Trophoblast cell (in vitro differentiated cells and primary cell): ENCODE measurements around the gene LMBR1.

Experiments
- DNase-seq, 2 donors: peaks; one replicate each; pipeline ENCODE4 v3.0.0-alpha.2; 2016
- H2AFZ ChIP-seq: 2 replicates; pipeline ENCODE4 v1.6.1; 2013; ENCODE audit warnings: low read length, moderate library complexity, mild to moderate bottlenecking; ENCODE audit not compliant: insufficient read depth, poor library complexity
- H2AK5ac ChIP-seq: 2 replicates; pipeline ENCODE4 v1.6.1; 2013; ENCODE audit warnings: mild to moderate bottlenecking, low read length
- H2BK120ac ChIP-seq: 2 replicates; pipeline ENCODE4 v1.6.1; 2013; ENCODE audit warnings: low read length, mild to moderate bottlenecking, moderate library complexity; ENCODE audit not compliant: insufficient read depth, poor library complexity
- H2BK12ac ChIP-seq: 2 replicates; pipeline ENCODE4 v1.6.1; 2013; ENCODE audit warnings: mild to moderate bottlenecking, low read length, moderate library complexity
- H2BK5ac ChIP-seq: 2 replicates; pipeline ENCODE4 v1.6.1; 2013; ENCODE audit warnings: low read length, low read depth, moderate library complexity, mild to moderate bottlenecking; ENCODE audit not compliant: poor library complexity
- H3K14ac ChIP-seq: 2 replicates; pipeline ENCODE4 v1.6.1; 2013; ENCODE audit warnings: mild to moderate bottlenecking, low read length
- H3K18ac ChIP-seq: 2 replicates; pipeline ENCODE4 v1.6.1; 2013; ENCODE audit warnings: mild to moderate bottlenecking, low read length
- H3K23ac ChIP-seq: 2 replicates; pipeline ENCODE4 v1.6.1; 2013; ENCODE audit warnings: low read length
- H3K27ac ChIP-seq: 2 replicates; pipeline ENCODE4 v1.5.1; 2013; ENCODE audit warnings: low read depth, mild to moderate bottlenecking, inconsistent platforms, low read length, moderate library complexity
- H3K27me3 ChIP-seq: 2 replicates; pipeline ENCODE4 v1.6.1; 2013; ENCODE audit warnings: inconsistent platforms, mild to moderate bottlenecking, low read length, moderate library complexity; ENCODE audit not compliant: insufficient read depth
- H3K36me3 ChIP-seq, 2 experiments: 1 replicate in 1 of 2; 2 replicates in 1 of 2; pipeline ENCODE4 v1.6.1; 2013; ENCODE audit warnings: low read length in 2 of 2, mild to moderate bottlenecking in 2 of 2, moderate library complexity in 1 of 2; ENCODE audit not compliant: insufficient read depth in 2 of 2, control insufficient read depth in 1 of 2
- H3K4ac ChIP-seq: 2 replicates; pipeline ENCODE4 v1.6.1; 2013; ENCODE audit warnings: low read depth, mild to moderate bottlenecking, low read length, moderate library complexity
- H3K4me1 ChIP-seq, 2 experiments: 1 replicate in 1 of 2; 2 replicates in 1 of 2; pipeline ENCODE4 v1.6.1; 2013; ENCODE audit warnings: low read length in 2 of 2, mild to moderate bottlenecking in 2 of 2, moderate library complexity in 1 of 2; ENCODE audit not compliant: insufficient read depth in 2 of 2, control insufficient read depth in 1 of 2
- H3K4me2 ChIP-seq: 2 replicates; pipeline ENCODE4 v1.6.1; 2013; ENCODE audit warnings: inconsistent platforms, mild to moderate bottlenecking, low read length, moderate library complexity
- H3K4me3 ChIP-seq: 2 replicates; pipeline ENCODE4 v1.5.1; 2013; ENCODE audit warnings: mild to moderate bottlenecking, low read depth, low read length, inconsistent platforms
- H3K79me1 ChIP-seq: one replicate; pipeline ENCODE4 v1.6.1; 2013; ENCODE audit warnings: low read length
- H3K79me2 ChIP-seq: 2 replicates; pipeline ENCODE4 v1.6.1; 2013; ENCODE audit warnings: low read length, mild to moderate bottlenecking; ENCODE audit not compliant: control insufficient read depth, insufficient read depth, poor library complexity
- H3K9ac ChIP-seq: 2 replicates; pipeline ENCODE4 v1.6.1; 2013; ENCODE audit warnings: mild to moderate bottlenecking, low read length
- H3K9me3 ChIP-seq: 2 replicates; pipeline ENCODE4 v1.6.1; 2013; ENCODE audit warnings: low read depth, mild to moderate bottlenecking, control low read depth, inconsistent platforms, low read length; ENCODE audit not compliant: insufficient read depth
- H4K12ac ChIP-seq: 2 replicates; pipeline ENCODE4 v1.6.1; 2013; ENCODE audit warnings: low read depth, mild to moderate bottlenecking, low read length, moderate library complexity
- H4K8ac ChIP-seq: 2 replicates; pipeline ENCODE4 v1.6.1; 2013; ENCODE audit warnings: low read depth, mild to moderate bottlenecking, low read length, moderate library complexity
- H4K91ac ChIP-seq: one replicate; pipeline ENCODE4 v1.6.1; 2013; ENCODE audit warnings: low read depth, mild to moderate bottlenecking, low read length, moderate library complexity
- WGBS: extraction: QIAGEN DNeasy Blood & Tissue Kit; methylation state at CpG from one replicate; pipeline ENCODE4 v1.1.7; 2013; ENCODE audit warnings: missing lambda C conversion rate; ENCODE audit not compliant: insufficient read length, insufficient coverage; ENCODE audit errors: extremely low coverage; 5-methylcytosine and 5-hydroxymethylcytosine counted together

LMBR1 gene

DNA sequence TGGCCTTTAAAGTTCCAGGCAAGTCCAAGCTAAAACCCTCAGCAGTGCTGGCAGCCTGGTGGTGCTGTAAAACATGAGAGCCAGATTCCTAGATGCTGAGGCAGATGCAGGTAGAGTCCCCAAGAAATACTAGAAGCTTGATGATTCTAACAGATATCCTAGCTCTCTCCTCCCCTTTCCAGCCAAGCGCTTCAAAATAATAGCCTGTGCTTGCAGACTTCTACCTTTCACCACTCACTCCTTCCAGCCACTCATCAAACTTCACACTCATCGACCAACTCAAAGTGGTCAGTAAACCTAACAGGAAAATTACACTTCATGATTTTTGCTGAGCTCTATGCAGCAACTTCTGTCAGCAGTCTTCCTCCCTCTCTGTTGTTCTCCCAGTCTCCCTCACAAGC lies 50.2 kb downstream of the LMBR1 start:
- no peak overlapping the region for H3K27ac ChIP-seq

DNA sequence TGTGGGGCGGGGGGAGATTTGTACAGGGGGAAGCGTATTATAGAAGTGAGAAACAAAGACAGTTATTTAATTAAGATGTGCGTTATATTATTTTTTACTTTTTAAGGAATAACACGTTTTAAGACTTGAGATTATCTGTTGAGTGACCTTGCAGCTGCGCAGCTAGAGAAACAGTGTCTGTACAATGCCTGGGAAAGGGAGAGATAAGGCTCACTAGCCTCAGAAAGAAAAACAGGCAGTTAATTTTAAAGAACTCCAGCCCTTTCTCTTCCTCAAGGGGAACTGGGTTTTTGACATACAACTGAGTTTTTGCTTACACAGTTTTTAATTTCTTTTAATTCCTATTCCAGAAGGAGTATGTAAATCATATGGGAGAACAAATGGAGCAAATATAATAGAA lies 50.7 kb downstream of the LMBR1 start:
- DNase-seq, result no peak
- Histone ChIP-seq H3K4me2 (no peak overlapping the region), H3K27ac (no peak overlapping the region), H4K91ac (no peak overlapping the region), H3K4me1 (peaks cover 2 to 4% of the 10 kb centered on the region in 2 experiments), H2AFZ (no peak overlapping the region), H3K14ac (no peak overlapping the region), H2BK12ac (no peak overlapping the region), H3K4ac (no peak overlapping the region), H3K18ac (no peak overlapping the region), H3K79me2 (no peaks in the 10 kb centered on the region), H4K12ac (no peak overlapping the region), H2BK5ac (no peak overlapping the region), H3K79me1 (no peaks in the 10 kb centered on the region), H4K8ac (no peak overlapping the region), H3K9me3 (no peaks in the 10 kb centered on the region), H2AK5ac (no peak overlapping the region), H3K23ac (no peak overlapping the region), H2BK120ac (no peak overlapping the region), H3K36me3 (no peaks in the 10 kb centered on the region), H3K9ac (no peak overlapping the region), H3K4me3 (no peak overlapping the region), H3K27me3 (no peaks in the 10 kb centered on the region)
- WGBS, result 98% methylated on average over 3 of the region's 5 CpGs

More for the DNA sequence above, 50.2 kb downstream of the LMBR1 start:
- Histone ChIP-seq H4K12ac (no peak overlapping the region), H3K9me3 (no peaks in the 10 kb centered on the region), H2AK5ac (no peak overlapping the region), H3K14ac (no peak overlapping the region), H4K91ac (no peak overlapping the region), H3K4me2 (no peak overlapping the region), H2AFZ (no peak overlapping the region), H3K23ac (no peak overlapping the region), H3K79me2 (no peaks in the 10 kb centered on the region), H4K8ac (no peak overlapping the region), H3K4me1 (peaks cover 2 to 4% of the 10 kb centered on the region in 2 experiments), H3K9ac (no peak overlapping the region), H3K79me1 (no peaks in the 10 kb centered on the region), H3K18ac (no peak overlapping the region), H3K4ac (no peak overlapping the region), H3K36me3 (no peaks in the 10 kb centered on the region), H2BK120ac (no peak overlapping the region), H2BK12ac (no peak overlapping the region), H3K4me3 (no peak overlapping the region), H2BK5ac (no peak overlapping the region), H3K27me3 (no peaks in the 10 kb centered on the region)
- DNase-seq, result peak; percentile 51 to 62
- 100% methylated on average over 1 of the region's 2 CpGs for WGBS

DNA sequence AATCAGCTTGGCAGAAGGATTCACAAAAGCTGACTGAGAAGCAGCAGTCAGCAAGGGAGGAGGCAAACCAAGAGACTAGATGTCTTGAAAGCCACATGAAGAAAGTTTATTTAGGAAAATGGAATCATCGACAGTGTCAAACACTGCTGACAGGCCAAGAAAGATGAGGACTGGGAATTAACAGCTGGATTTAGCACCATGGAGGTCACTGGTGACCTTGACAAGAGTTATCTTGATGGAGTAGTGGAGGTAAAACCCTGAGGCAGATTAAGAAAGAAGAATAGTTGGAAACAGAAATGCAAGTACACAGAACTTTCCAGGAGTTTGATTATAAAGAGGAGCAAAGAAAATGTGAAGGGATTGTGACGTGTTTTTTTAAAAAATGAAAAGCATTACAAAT lies 51.5 kb downstream of the LMBR1 start:
- no peak overlapping the region for H2AK5ac ChIP-seq
- H3K4ac ChIP-seq, result no peak overlapping the region
- H3K79me2 ChIP-seq, result no peaks in the 10 kb centered on the region
- no peaks in the 10 kb centered on the region for H3K36me3 ChIP-seq
- H4K8ac ChIP-seq, result no peak overlapping the region
- H3K4me1 ChIP-seq, result peaks cover 2 to 4% of the 10 kb centered on the region in 2 experiments
- no peak overlapping the region for H3K4me3 ChIP-seq
- H3K79me1 ChIP-seq, result no peaks in the 10 kb centered on the region
- H2BK120ac ChIP-seq, result no peak overlapping the region
- WGBS, result 100% methylated on average over 1 of the region's 2 CpGs
- H3K4me2 ChIP-seq, result no peak overlapping the region
- no peak overlapping the region for H3K18ac ChIP-seq
- no peaks in the 10 kb centered on the region for H3K27me3 ChIP-seq
- no peak overlapping the region for H3K9ac ChIP-seq
- no peak for DNase-seq
- H3K23ac ChIP-seq, result peak overlapping the region; percentile 7
- no peak overlapping the region for H2BK5ac ChIP-seq
- no peak overlapping the region for H4K12ac ChIP-seq
- no peak overlapping the region for H3K14ac ChIP-seq
- no peak overlapping the region for H2BK12ac ChIP-seq
- H3K9me3 ChIP-seq, result no peaks in the 10 kb centered on the region
- H2AFZ ChIP-seq, result no peak overlapping the region
- no peak overlapping the region for H4K91ac ChIP-seq
- H3K27ac ChIP-seq, result no peak overlapping the region

DNA sequence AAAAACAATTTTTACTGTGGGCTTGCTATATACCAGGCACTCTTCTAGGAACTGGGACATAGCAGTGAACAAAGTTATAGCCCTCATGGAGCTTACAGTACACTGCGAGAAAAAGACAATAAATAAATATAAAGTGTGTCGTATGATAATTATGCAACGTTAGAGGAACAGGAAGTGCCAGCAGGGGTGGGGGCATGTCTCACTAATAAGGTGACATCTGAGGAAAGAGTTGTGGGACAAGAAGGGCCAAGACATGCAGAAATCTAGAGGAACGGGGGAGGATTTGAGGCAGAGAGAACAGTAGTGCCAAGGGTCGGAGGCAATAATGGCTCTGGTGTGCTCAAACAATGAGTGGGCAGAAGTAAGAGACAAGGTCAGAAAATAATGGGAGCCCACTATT lies 52.8 kb downstream of the LMBR1 start:
- Histone ChIP-seq H2AFZ (no peak overlapping the region), H3K4ac (no peak overlapping the region), H4K8ac (no peak overlapping the region), H3K9ac (no peak overlapping the region), H3K27me3 (no peaks in the 10 kb centered on the region), H3K23ac (no peak overlapping the region), H2BK12ac (no peak overlapping the region), H3K79me1 (no peaks in the 10 kb centered on the region), H3K18ac (no peak overlapping the region), H3K27ac (no peak overlapping the region), H3K4me2 (no peak overlapping the region), H3K14ac (no peak overlapping the region), H3K36me3 (no peaks in the 10 kb centered on the region), H4K91ac (no peak overlapping the region), H3K9me3 (no peaks in the 10 kb centered on the region), H3K79me2 (no peaks in the 10 kb centered on the region), H3K4me1 (peaks cover 2 to 4% of the 10 kb centered on the region in 2 experiments), H3K4me3 (no peak overlapping the region), H2BK5ac (no peak overlapping the region), H4K12ac (no peak overlapping the region), H2BK120ac (no peak overlapping the region), H2AK5ac (no peak overlapping the region)
- DNase-seq, result no peak
- no CpG with 5 or more reads among the region's 5 CpGs for WGBS
